HG03039 (cell line): ENCODE measurements around the gene SLC25A42.

Experiments
- ATAC-seq: cut with Tn5 transposase; IDR thresholded peaks from one replicate; pipeline ENCODE4 v1.9.1; 2021; ENCODE audit warnings: mild to moderate bottlenecking, moderate library complexity; ENCODE audit not compliant: unreplicated experiment

Gene SLC25A42

GRCh38 chr19:19050104-19050503 lies 13.7 kb upstream of the SLC25A42 start:
- no peak for ATAC-seq

GRCh38 chr19:19050731-19051130 lies 13.1 kb upstream of the SLC25A42 start:
- no peak for ATAC-seq

- no peak for ATAC-seq
These were observed 12.1 kb upstream of the SLC25A42 start for GRCh38 chr19:19051478-19052213.

- ATAC-seq = no peak
These were observed 10.9 kb upstream of the SLC25A42 start for GRCh38 chr19:19052921-19053320.

GRCh38 chr19:19053508-19054314 lies 10.1 kb upstream of the SLC25A42 start:
- no peak for ATAC-seq

GRCh38 chr19:19054315-19054938 lies 9.4 kb upstream of the SLC25A42 start:
- no peak for ATAC-seq

GRCh38 chr19:19054939-19055440 lies 8.8 kb upstream of the SLC25A42 start:
- no peak for ATAC-seq

- ATAC-seq = no peak
These were observed 8.1 kb upstream of the SLC25A42 start for GRCh38 chr19:19055701-19056100.

- ATAC-seq = no peak
These were observed 7.0 kb upstream of the SLC25A42 start for GRCh38 chr19:19056636-19057275.

GRCh38 chr19:19057317-19057716 lies 6.5 kb upstream of the SLC25A42 start:
- no peak for ATAC-seq

- no peak for ATAC-seq
These were observed 6.1 kb upstream of the SLC25A42 start for GRCh38 chr19:19057720-19058119.

- ATAC-seq = no peak
These were observed 4.6 kb upstream of the SLC25A42 start for GRCh38 chr19:19059018-19059836.

GRCh38 chr19:19059837-19060611 lies 3.8 kb upstream of the SLC25A42 start:
- no peak for ATAC-seq

GRCh38 chr19:19061506-19061905 lies 2.3 kb upstream of the SLC25A42 start:
- ATAC-seq = no peak

- ATAC-seq = no peak
These were observed 1.2 kb upstream of the SLC25A42 start for GRCh38 chr19:19062454-19063182.

GRCh38 chr19:19064098-19064722 lies 416 bp downstream of the SLC25A42 start:
- no peak for ATAC-seq

GRCh38 chr19:19064811-19065745 lies 1.3 kb downstream of the SLC25A42 start:
- ATAC-seq = no peak
